Activated naive CD4-positive, alpha-beta T cell treated with anti-CD3 and anti-CD28 coated beads for 36 hours (primary cell): Measurements from ENCODE around the gene NRG3. TPM values are rescaled to one million over a fixed set of nuclear protein-coding genes. Genes with fewer than 3 reads are reported as not detected.
"Not testable (repeated sequence)": the region's sequence is repeated elsewhere in the genome, so short reads cannot be mapped to it uniquely, and the experiment has no call there.

Experiments
- CTCF ChIA-PET: fragments of 350-600 bp; sonication (Branson Sonifier 250); formaldehyde crosslinking; loops from one replicate; lab custom pipeline; 2021; ENCODE audit warnings: antibody characterized with exemption; lab: Charles Lee
- DNase-seq: peaks from one replicate; pipeline ENCODE4 v3.0.0-alpha.2; 2020
- H3K27ac Mint-ChIP-seq: one replicate; pipeline ENCODE4 v1.8.0; 2021; ENCODE audit warnings: mild to moderate bottlenecking, mixed read lengths
- H3K27me3 Mint-ChIP-seq: one replicate; pipeline ENCODE4 v1.8.0; 2021; ENCODE audit warnings: low read depth, mixed read lengths
- H3K36me3 Mint-ChIP-seq: one replicate; pipeline ENCODE4 v1.8.0; 2021; ENCODE audit warnings: low read depth, mixed read lengths
- H3K4me1 Mint-ChIP-seq: one replicate; pipeline ENCODE4 v1.8.0; 2021; ENCODE audit warnings: low read depth, mixed read lengths
- H3K4me3 Mint-ChIP-seq: one replicate; pipeline ENCODE4 v1.8.0; 2021; ENCODE audit warnings: mild to moderate bottlenecking, moderate library complexity, mixed read lengths
- H3K9me3 Mint-ChIP-seq: one replicate; pipeline ENCODE4 v1.8.0; 2021; ENCODE audit warnings: mixed read lengths
- intact Hi-C: fragments of 100-400 bp; cut with micrococcal nuclease; formaldehyde crosslinking; loops from one replicate; pipeline ENCODE4 v1.15.1; 2023
- total RNA-seq, 2 experiments: library from RNA; stranded (reverse); gene quantifications; one replicate each; pipeline ENCODE4 v1.2.3, GENCODE V29; 2021

Gene NRG3
- total RNA-seq, 2 experiments from 2014 or later: not detected

- no peaks in the 10 kb centered on the region for H3K9me3 Mint-ChIP-seq
Observed at GRCh38 chr10:81981724-81982123, 106.7 kb downstream of the NRG3 start.

GRCh38 chr10:81984428-81984827, 109.4 kb downstream of the NRG3 start:
- Mint-ChIP-seq H3K9me3 (no peaks in the 10 kb centered on the region), H3K4me3 (no peak overlapping the region), H3K4me1 (no peaks in the 10 kb centered on the region), H3K27ac (no peak overlapping the region), H3K27me3 (no peaks in the 10 kb centered on the region), H3K36me3 (no peaks in the 10 kb centered on the region)
- CTCF ChIA-PET: no interaction called here
- intact Hi-C loops: no loop called here
- no peak for DNase-seq

More at GRCh38 chr10:81981724-81982123, 106.7 kb downstream of the NRG3 start:
- no peak for DNase-seq
- Mint-ChIP-seq H3K27ac (no peak overlapping the region), H3K27me3 (no peaks in the 10 kb centered on the region), H3K36me3 (no peaks in the 10 kb centered on the region), H3K4me1 (no peaks in the 10 kb centered on the region), H3K4me3 (no peak overlapping the region)
- intact Hi-C loops: no loop called here
- CTCF ChIA-PET: no interaction called here

- no peak overlapping the region for H3K27ac Mint-ChIP-seq
- H3K4me3 Mint-ChIP-seq: no peak overlapping the region
- no peaks in the 10 kb centered on the region for H3K36me3 Mint-ChIP-seq
- no peaks in the 10 kb centered on the region for H3K4me1 Mint-ChIP-seq
- intact Hi-C loops: no loop called here
- no peaks in the 10 kb centered on the region for H3K9me3 Mint-ChIP-seq
- DNase-seq: no peak
- no peaks in the 10 kb centered on the region for H3K27me3 Mint-ChIP-seq
- CTCF ChIA-PET: no interaction called here
Observed at GRCh38 chr10:81995254-81995653, 120.3 kb downstream of the NRG3 start.

- intact Hi-C loops: no loop called here
- CTCF ChIA-PET: no interaction called here
- Mint-ChIP-seq H3K4me3 (no peak overlapping the region), H3K27ac (no peak overlapping the region), H3K27me3 (no peaks in the 10 kb centered on the region), H3K9me3 (no peaks in the 10 kb centered on the region), H3K36me3 (no peaks in the 10 kb centered on the region), H3K4me1 (no peaks in the 10 kb centered on the region)
- DNase-seq: no peak
Observed at GRCh38 chr10:81996927-81997326, 121.9 kb downstream of the NRG3 start.

- Mint-ChIP-seq H3K36me3 (no peaks in the 10 kb centered on the region), H3K27ac (no peak overlapping the region), H3K4me3 (no peak overlapping the region), H3K4me1 (no peaks in the 10 kb centered on the region), H3K27me3 (no peaks in the 10 kb centered on the region), H3K9me3 (peaks cover 12% of the 10 kb centered on the region)
- intact Hi-C loops: no loop called here
- CTCF ChIA-PET: no interaction called here
- DNase-seq: no peak
Observed at GRCh38 chr10:82020999-82021398, 146.0 kb downstream of the NRG3 start.

GRCh38 chr10:82027711-82028110, 152.7 kb downstream of the NRG3 start:
- H3K9me3 Mint-ChIP-seq: peaks cover 2% of the 10 kb centered on the region
- no peak for DNase-seq
- no peaks in the 10 kb centered on the region for H3K36me3 Mint-ChIP-seq
- no peaks in the 10 kb centered on the region for H3K4me1 Mint-ChIP-seq
- H3K4me3 Mint-ChIP-seq: no peak overlapping the region
- no peaks in the 10 kb centered on the region for H3K27me3 Mint-ChIP-seq
- no peak overlapping the region for H3K27ac Mint-ChIP-seq
- intact Hi-C loops: no loop called here
- CTCF ChIA-PET: interaction anchor here (0.7 kb wide), 1 partner anchor 1847 kb away, joined by 3 read pairs; no protein-coding TSS in a partner anchor

- Mint-ChIP-seq H3K4me3 (no peak overlapping the region), H3K27me3 (peaks cover 2% of the 10 kb centered on the region), H3K36me3 (no peaks in the 10 kb centered on the region), H3K9me3 (no peaks in the 10 kb centered on the region), H3K4me1 (no peaks in the 10 kb centered on the region), H3K27ac (no peak overlapping the region)
- no peak for DNase-seq
- intact Hi-C loops: no loop called here
- CTCF ChIA-PET: no interaction called here
Observed at GRCh38 chr10:82037076-82037475, 162.1 kb downstream of the NRG3 start.

- Mint-ChIP-seq H3K4me1 (no peaks in the 10 kb centered on the region), H3K27ac (no peak overlapping the region), H3K36me3 (no peaks in the 10 kb centered on the region), H3K9me3 (no peaks in the 10 kb centered on the region), H3K4me3 (no peak overlapping the region), H3K27me3 (peaks cover 2% of the 10 kb centered on the region)
- no peak for DNase-seq
- CTCF ChIA-PET: no interaction called here
- intact Hi-C loops: no loop called here
Observed at GRCh38 chr10:82038587-82038986, 163.6 kb downstream of the NRG3 start.

- no peak overlapping the region for H3K27ac Mint-ChIP-seq
- H3K4me3 Mint-ChIP-seq: no peak overlapping the region
- peaks cover 2% of the 10 kb centered on the region for H3K9me3 Mint-ChIP-seq
- intact Hi-C loops: no loop called here
- CTCF ChIA-PET: no interaction called here
- DNase-seq: no peak
- H3K4me1 Mint-ChIP-seq: no peaks in the 10 kb centered on the region
- no peaks in the 10 kb centered on the region for H3K36me3 Mint-ChIP-seq
- H3K27me3 Mint-ChIP-seq: peaks cover 2% of the 10 kb centered on the region
Observed at GRCh38 chr10:82040336-82040735, 165.3 kb downstream of the NRG3 start.

GRCh38 chr10:82041018-82041417, 166.0 kb downstream of the NRG3 start:
- intact Hi-C loops: no loop called here
- H3K27ac Mint-ChIP-seq: no peak overlapping the region

GRCh38 chr10:82056391-82056790, 181.4 kb downstream of the NRG3 start:
- Mint-ChIP-seq H3K4me3 (no peak overlapping the region), H3K36me3 (no peaks in the 10 kb centered on the region), H3K27me3 (no peaks in the 10 kb centered on the region), H3K27ac (no peak overlapping the region), H3K9me3 (no peaks in the 10 kb centered on the region), H3K4me1 (no peaks in the 10 kb centered on the region)
- intact Hi-C loops: no loop called here
- CTCF ChIA-PET: interaction anchor here (0.7 kb wide), 1 partner anchor 216 kb away, joined by 3 read pairs; no protein-coding TSS in a partner anchor
- DNase-seq: no peak

More at GRCh38 chr10:82041018-82041417, 166.0 kb downstream of the NRG3 start:
- H3K36me3 Mint-ChIP-seq: no peaks in the 10 kb centered on the region
- CTCF ChIA-PET: no interaction called here
- peaks cover 2% of the 10 kb centered on the region for H3K9me3 Mint-ChIP-seq
- H3K27me3 Mint-ChIP-seq: no peaks in the 10 kb centered on the region
- no peak overlapping the region for H3K4me3 Mint-ChIP-seq
- H3K4me1 Mint-ChIP-seq: no peaks in the 10 kb centered on the region
- no peak for DNase-seq

- H3K9me3 Mint-ChIP-seq, DNase-seq, H3K27me3 Mint-ChIP-seq, H3K27ac Mint-ChIP-seq, CTCF ChIA-PET, intact Hi-C loops, H3K4me3 Mint-ChIP-seq, H3K36me3 Mint-ChIP-seq, H3K4me1 Mint-ChIP-seq: not testable (repeated sequence)
Observed at GRCh38 chr10:82067192-82067591, 192.2 kb downstream of the NRG3 start.

GRCh38 chr10:82068501-82068900, 193.5 kb downstream of the NRG3 start:
- Mint-ChIP-seq H3K27me3 (no peaks in the 10 kb centered on the region), H3K4me1 (no peaks in the 10 kb centered on the region), H3K36me3 (no peaks in the 10 kb centered on the region), H3K9me3 (peaks cover 3% of the 10 kb centered on the region), H3K27ac (no peak overlapping the region), H3K4me3 (no peak overlapping the region)
- DNase-seq: no peak
- intact Hi-C loops: no loop called here
- CTCF ChIA-PET: no interaction called here
